Renal cortex interstitium (tissue), 11 donors: ENCODE measurements around the gene RARRES1. TPM values are rescaled to one million over a fixed set of nuclear protein-coding genes. Genes with fewer than 3 reads are reported as not detected.
"Not testable (repeated sequence)": the region's sequence is repeated elsewhere in the genome, so short reads cannot be mapped to it uniquely, and the experiment has no call there.

Source experiments
- DNase-seq, 11 donors: peaks; one replicate each; pipeline ENCODE4 v3.0.0-alpha.2; 2013; ENCODE audit warnings: low read depth in 9 of 11, low spot score in 4 of 11; ENCODE audit errors: extremely low read depth in 1 of 11
- polyA plus RNA-seq, 3 donors: library from polyadenylated mRNA; unstranded; fragments of 120-200 nt; gene quantifications; one replicate each; pipeline ENCODE4 v1.2.1, GENCODE V29; 2013; ENCODE audit not compliant: insufficient read length in 3 of 3

The RARRES1 gene
- polyA plus RNA-seq, 3 donors = 8.1 to 24.2 (median 11.7) TPM

DNA sequence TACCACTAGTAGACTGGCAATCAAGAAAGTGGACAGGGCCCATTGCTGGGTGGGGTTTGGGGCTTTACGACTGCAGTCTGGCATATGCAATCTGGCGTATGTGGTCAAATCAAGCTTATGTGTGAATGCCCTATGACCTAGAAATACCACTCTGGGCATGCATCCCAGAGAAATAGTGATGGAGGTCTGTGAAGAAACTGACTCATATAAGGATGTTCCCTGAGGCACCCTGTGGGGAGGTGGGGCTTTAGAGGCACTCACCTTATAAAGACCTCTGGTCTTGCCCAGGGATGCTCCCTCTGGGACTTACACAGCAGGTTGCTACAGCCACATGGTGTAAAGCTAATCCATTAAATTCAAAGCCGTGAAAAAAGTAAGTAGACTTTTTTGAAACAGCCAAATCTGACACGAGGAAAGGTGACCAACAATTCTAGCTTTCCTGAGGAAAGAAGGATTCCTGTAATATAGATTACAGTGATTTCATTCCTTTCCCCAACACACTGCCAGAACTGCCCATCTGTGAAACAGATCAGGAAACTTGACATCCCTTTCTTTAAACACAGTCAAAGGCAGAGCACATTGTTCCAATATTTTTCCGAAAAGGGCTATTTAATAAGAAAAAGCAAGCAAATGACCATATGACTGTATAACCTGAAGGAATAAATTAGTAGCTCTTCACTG is 13.6 kb downstream of the RARRES1 start:
- no peak for DNase-seq

DNA sequence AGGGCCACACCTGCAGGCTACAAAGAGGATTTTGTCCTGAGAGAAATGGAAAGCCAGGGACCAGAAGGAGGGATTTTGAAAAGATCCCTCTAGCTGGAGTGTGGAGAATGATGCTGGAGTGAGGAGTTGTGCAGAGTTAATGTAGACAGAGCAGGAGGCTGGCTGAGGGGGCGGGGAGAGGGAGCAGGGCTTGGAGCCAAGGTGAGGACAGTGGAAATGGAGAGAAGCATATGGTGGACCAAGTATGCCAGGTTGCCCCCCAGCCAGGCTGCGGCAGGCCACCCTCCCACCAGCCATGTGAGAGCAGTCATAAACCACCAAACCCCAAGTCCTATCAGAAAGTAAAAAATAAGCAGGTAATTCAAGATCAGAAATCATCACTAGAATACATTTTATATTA is 14.7 kb downstream of the RARRES1 start:
- DNase-seq = no peak

DNA sequence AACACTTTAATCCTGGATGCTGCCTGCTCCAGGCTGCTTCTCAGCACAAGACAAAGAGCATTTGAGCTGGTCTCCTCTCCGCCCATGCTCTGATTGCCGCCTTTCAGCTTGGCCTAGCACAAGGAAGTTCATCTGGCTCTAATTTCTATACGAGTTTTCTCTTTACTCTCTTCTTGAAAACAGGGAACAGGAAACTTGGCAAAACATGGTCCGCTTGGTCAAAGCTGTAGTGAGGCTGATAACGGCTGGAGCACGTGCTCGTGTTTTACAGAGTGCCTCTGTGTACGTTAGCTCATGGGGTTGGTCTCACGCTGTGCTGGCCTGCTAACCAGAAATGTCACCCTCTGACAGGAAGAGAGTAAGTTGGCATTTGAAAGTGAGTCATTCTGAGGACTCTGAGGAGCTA is 19.2 kb downstream of the RARRES1 start:
- no peak for DNase-seq

DNA sequence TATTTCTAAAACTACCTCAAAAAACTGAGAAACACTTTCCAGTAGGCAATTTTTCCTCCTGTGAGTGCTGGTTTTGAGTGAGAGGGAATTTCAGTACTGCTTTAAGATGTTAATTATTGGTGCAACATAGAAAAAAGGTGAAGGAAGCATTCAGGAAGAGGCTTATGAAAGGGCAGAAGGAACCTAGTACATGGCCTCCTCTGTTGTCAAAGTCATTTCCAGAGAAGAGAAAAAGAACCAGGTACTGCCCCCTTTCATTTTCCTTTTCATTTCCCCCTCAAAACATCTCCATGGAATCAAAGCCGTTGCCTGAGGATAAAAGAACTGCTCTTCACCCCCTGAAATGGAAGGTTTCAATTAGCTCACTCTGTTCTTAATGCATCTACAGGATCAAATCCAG is 19.8 kb downstream of the RARRES1 start:
- DNase-seq = no peak

DNA sequence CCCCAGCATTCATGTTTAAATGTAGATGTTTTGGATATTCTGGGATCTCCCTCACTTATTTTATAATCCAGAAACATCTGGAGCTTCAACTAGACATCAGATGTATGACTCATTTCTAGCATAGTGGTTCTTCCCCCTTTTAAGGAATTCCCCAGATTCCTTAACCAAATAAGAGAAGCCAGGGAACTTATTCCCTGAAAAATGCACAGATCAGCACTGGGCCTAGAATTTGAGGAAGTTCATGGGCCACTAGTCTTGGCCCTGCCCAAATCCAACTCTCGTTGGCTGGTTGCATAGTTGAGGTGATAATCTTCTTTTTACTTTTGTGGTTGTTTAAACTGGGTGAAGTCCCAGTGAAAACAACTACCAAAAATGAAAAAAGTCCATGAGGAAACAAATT is 20.4 kb downstream of the RARRES1 start:
- DNase-seq = no peak

DNA sequence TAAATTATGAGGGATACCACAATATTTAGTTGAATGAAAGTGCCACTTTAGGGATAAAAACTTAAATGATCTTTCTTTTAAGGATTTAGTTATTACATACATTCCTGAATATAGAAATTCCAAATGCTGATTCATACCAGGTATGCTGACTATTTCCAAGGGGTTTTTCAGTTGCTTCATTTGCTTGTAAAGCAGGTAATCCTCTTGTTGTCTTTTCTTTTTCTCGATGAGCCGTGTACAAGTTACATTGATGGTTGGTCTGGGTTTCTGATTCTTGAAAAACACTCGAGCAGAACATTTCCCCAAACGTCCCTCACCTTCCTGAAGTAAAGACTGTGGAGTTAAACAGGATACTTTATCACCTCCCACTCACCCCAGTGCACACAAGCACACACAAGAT is 21.7 kb downstream of the RARRES1 start:
- no peak for DNase-seq

DNA sequence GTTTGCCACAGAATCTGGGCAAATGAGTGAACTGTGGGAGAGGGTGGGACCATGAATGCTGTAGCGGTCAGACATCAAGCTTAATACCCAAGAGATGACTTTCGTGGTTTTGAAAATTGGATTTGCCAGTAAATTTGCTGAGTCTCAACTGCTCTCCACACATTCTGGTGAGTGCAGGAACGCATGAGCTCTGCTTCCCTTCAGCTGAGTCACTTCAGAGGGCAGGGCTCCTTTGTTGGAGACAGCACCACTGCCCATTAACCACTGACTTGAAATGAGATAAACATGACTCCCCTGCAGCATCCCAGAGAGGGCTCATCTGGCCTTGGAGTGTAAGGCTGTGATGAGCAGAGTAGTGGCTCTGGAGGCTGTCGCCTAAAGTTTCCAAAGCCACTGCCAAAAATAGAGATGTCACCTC is 22.6 kb downstream of the RARRES1 start:
- no peak for DNase-seq

DNA sequence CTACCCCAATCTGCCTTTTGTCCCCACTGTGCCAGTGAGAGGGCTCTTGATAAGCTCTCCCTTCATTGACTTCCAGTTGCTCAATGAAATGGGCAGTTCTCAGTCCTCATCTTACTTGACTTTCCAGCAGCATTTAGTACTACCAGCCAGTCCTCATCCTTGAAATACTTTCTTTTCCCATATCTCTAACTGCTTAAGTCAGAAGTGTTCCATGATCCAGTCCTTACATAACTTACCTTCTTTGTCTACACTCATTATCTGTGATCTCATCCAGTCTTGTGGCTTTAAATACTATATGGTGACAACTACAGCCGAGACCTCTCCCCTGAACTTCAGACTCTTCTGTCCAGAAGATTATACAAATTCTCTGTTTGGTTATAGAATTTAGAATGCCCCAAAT is 28.7 kb downstream of the RARRES1 start:
- no peak for DNase-seq

DNA sequence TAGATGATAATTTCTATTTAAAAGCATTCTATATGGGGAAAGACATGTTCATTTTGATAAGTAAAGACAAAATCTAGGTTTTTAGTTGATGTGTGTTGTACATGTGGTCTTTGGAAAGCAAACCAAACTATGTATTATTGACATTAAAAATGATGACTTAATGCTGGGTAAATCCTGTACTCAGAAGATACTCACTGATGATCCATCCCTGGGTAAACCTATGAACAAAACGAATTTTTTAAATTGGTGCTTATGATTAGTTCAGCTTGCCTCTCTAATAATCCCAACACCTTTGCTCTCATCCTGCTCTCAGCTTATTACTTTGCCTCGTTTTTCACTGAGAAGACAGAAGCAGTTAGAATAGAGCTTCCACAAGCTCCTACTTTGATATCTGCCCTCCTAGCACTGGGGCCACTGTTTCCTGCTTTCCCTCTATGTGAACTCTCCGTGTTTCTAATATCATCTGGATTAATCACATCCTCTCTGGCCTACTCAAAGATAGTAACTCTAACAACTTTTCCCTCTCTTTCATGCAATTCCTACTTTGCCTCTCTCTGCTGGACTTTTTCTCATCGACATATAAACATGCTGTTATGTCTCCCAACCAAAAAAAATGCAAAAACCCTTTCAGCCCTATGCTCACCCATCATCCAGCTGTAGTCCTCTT is 29.3 kb downstream of the RARRES1 start:
- no peak for DNase-seq

DNA sequence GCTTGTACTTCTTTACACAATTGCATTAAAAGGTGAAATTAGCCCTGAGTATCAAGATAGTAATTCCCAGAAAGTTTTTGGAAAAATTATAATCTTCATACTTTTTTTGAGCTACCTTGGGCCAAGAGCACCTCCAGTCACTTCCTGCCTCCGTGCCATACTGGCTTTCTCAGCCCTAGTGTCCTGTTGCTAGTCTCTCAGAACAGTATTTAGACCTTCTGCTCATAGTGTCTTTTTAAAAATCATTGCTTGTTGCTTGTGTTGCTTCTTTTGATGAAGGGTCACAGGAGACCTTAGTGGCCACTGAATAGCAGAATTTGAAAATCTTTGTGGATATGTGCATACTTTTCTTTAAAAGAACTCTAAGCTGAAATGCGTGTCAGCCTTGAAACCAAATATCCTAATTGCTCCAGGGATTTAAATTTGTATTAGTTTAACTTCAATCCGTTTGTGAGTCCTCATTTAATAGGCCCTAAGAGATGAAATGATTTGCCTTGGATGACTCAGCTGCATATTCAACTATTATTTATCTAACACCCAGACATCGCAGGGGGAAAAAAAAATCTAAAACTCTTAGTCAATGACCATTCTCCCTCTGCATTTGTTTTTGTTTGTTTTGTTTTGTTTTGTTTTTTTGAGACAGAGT is 30.7 kb downstream of the RARRES1 start:
- no peak for DNase-seq

DNA sequence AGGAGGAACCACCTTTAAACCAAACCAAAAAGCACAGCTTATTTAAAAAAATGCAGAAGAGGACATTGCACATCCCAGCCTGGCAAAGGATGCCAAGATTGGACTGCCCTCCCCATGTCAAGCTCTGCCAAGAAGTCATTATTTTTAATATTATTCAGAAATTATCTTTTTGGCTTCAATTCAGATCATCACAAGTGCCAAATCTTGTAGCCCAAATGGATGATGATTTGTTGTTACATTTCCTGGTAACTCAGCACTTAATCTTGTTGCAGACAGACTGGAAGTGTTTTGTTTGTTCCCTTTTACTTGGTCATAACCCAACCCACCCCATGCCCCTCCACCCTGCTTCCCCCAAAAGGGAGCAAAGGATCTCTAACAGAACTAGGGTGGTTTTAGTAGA is 31.7 kb downstream of the RARRES1 start:
- DNase-seq = no peak

DNA sequence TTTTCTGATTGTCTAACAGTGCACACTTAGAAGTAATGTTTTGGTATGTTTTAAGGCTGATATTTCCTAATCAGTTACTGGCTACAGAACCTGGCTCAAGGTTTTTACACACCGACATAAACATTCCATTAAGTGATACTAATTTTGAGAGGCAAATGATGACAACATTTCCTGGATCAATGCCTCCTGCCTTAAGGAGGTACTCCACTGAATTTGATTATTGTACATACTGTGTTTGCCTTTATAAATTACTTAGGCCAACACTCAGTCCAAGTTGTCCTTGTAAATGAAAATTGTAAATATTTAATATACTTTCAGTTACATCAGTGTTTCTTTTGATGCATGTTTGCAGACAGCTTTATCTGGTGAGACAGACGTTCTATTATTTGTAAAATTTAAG is 35.6 kb downstream of the RARRES1 start:
- no peak for DNase-seq

DNA sequence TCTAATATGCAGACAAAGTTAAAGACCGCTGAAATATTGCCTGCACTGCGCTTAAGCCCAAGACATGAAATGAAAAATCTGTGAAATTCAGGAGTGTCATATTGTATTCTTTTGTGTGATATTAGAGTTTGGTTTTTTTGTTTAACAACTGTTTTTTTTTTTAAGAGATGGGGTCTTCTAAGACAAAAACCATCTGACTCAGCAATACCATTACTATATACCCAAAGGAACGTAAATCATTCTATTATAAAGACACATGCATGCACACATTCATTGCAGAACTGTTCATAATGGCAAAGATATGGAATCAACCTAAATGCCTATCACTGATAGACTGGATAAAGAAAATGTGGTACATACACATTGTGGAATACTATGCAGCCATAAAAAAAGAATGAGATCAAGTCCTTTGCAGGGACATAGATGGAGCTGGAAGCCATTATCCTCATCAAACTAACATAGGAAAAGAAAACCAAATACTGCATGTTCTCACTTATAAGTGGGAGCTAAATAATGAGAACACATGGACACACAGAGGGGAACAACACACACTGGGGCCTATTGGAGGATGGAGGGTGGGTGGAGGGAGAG is 38.3 kb downstream of the RARRES1 start:
- not testable (repeated sequence) for DNase-seq

DNA sequence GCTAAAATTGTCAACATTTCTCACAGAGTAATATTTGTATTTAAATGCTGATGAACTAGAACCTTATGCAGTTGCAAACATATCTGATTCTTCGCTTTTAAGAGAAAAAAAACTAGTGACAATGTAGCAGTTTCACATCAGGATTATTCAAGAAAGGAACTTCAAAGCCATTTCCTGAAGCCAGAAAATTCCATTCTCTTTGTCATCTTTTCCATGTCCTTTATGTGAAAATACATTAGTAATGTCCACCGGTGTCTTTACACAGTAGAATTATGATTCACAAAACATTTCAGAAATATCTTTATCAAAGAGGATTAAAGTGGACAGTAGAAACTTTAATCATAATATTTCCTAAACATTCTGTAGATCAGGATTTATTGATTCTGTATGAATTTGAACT is 47.1 kb downstream of the RARRES1 start:
- no peak for DNase-seq

DNA sequence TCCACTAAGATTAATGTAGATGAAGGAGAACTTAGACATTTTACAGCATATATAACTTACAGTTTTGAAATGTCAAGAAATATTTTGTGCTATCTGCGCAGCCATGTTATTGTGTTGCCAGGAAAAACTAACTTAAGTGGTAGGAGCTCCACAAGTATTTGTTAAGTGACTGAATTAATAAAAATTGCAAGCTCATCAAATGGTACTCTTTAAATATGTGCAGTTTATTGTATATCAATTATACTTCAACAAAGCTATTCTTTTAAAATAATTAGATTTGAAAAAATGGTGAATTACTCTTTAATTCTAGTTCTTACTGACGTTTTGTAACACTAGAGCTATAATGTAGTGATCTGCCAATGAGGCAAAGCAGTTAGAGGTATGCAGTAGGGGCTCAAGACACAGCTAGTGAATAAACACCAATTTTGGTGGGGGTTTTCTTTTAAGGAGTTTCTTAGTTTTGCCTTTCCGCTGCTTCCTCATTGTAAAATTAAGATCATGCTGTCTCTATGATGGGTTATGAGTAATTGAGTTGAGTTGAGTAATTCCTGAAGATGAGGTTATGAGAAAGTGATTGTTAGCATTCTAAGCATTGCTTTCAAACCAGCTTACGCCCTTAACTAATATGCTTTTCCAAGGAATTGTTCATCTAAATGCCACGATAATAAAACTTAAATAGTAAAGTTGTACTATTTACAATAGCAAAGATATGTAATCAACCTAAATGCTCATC is 48.9 kb downstream of the RARRES1 start:
- no peak for DNase-seq

DNA sequence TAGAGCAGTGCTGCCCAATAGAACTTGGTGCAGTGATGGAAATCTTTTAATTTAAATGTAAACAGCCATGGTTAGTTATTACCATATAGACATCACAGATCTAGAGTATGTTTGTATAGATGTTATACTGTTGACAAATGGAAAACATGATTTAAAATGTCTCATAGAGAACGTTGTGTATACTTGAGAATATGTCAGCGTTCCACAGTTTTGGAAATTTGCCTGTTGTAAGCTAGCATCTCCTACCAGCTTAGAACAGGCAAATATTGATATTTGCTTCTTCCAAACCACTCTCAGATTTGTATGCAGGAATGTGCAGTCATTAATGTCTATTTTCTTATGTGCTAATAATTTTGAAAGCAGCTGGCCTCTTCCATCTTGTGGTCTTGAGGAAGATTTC is 51.4 kb downstream of the RARRES1 start:
- no peak for DNase-seq

DNA sequence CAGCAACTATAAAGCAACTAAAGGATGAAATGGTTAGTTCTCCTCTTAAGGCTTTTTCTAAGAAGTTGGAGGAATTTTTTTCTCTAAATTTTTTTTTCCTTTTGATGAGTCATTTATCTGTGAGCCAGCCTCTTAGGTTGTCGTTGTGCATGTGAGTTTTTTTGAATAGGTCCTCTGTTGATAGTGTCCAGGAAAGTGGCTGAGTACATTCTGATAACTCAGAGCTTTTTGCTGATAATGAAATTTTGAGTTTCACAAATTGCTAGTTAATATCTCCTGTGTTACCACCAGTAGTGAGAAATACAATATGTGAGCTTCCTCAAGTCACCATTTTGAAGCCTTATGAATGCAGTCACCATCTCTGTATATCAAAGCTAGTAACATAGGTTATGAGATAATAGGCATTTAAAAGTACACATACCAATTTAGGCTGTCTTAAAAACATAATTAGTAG is 52.7 kb downstream of the RARRES1 start:
- no peak for DNase-seq

DNA sequence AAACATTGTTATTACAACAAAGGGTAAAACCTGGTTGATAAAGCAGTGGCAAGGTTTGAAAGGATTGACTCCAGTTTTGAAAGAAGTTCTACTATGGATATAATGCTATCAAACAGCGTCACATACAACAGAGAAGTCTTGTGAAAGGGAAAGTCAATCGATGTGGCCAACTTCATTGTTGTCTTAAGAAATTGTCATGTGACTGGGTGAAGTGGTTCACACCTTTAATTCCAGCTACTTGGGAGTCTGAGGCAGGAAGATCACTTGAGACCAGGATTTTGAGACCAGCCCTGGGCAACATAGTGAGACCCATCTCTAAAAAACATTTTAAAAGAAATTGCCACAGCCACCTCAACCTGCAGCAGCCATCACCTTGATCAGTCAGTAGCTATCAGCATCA is 53.6 kb downstream of the RARRES1 start:
- DNase-seq = no peak
